ENCODE results near the gene TBL3. TPM values are rescaled to one million over a fixed set of nuclear protein-coding genes. Genes with fewer than 3 reads are reported as not detected.

Gene TBL3
- total RNA-seq, 1 donor from 2014 or later = 30.8 TPM

GRCh38 chr16:2029350-2029749 is 57.5 kb downstream of the TBL3 start:
- Mint-ChIP-seq H3K36me3 (ENCODE audit: insufficient read depth) (no peaks in the 10 kb centered on the region), H3K4me1 (ENCODE audit: low read depth) (peaks cover 1% of the 10 kb centered on the region), H3K27me3 (peaks cover 17% of the 10 kb centered on the region), H3K4me3 (ENCODE audit: low read depth) (no peak overlapping the region), H3K9me3 (ENCODE audit: low read depth) (no peaks in the 10 kb centered on the region), H3K27ac (no peak overlapping the region)
- TF ChIP-seq CTCF (IDR thresholded peaks at IDR 0.05; ENCODE audit: unreplicated experiment) = no peak
- DNase-seq (ENCODE audit: low spot score, unreplicated experiment) = no peak

GRCh38 chr16:2030036-2030435 is 58.2 kb downstream of the TBL3 start:
- peaks cover 1% of the 10 kb centered on the region for H3K4me1 Mint-ChIP-seq (ENCODE audit: low read depth)
- H3K9me3 Mint-ChIP-seq (ENCODE audit: low read depth) = no peaks in the 10 kb centered on the region
- no peak overlapping the region for H3K4me3 Mint-ChIP-seq (ENCODE audit: low read depth)
- no peak overlapping the region for H3K27ac Mint-ChIP-seq
- TF ChIP-seq CTCF (IDR thresholded peaks at IDR 0.05; ENCODE audit: unreplicated experiment) = no peak
- no peak for DNase-seq (ENCODE audit: low spot score, unreplicated experiment)
- H3K36me3 Mint-ChIP-seq (ENCODE audit: insufficient read depth) = no peaks in the 10 kb centered on the region
- peaks cover 15% of the 10 kb centered on the region for H3K27me3 Mint-ChIP-seq

- no peak for TF ChIP-seq CTCF (IDR thresholded peaks at IDR 0.05; ENCODE audit: unreplicated experiment)
- Mint-ChIP-seq H3K27ac (no peak overlapping the region), H3K36me3 (ENCODE audit: insufficient read depth) (no peaks in the 10 kb centered on the region), H3K27me3 (peaks cover 9% of the 10 kb centered on the region), H3K9me3 (ENCODE audit: low read depth) (no peaks in the 10 kb centered on the region), H3K4me1 (ENCODE audit: low read depth) (peaks cover 1% of the 10 kb centered on the region), H3K4me3 (ENCODE audit: low read depth) (no peak overlapping the region)
- DNase-seq (ENCODE audit: low spot score, unreplicated experiment) = no peak
Observed at GRCh38 chr16:2031081-2031577, 59.3 kb downstream of the TBL3 start.

Other genes with a start within 250 kb of the TBL3 start
- 34.4 and 35.3 TPM in 2 replicates for gene NME3, start 200.5 kb upstream of the TBL3 start, total RNA-seq
- gene EME2, start 199.2 kb upstream of the TBL3 start, total RNA-seq = 50.6 and 53.4 TPM in 2 replicates
- gene MRPS34, start 198.9 kb upstream of the TBL3 start, total RNA-seq = 77.2 and 84.6 TPM in 2 replicates
- 47.8 and 50.2 TPM in 2 replicates for gene SPSB3, start 189.5 kb upstream of the TBL3 start, total RNA-seq
- 59.9 and 65.4 TPM in 2 replicates for gene NUBP2, start 189.1 kb upstream of the TBL3 start, total RNA-seq
- gene IGFALS, start 178.3 kb upstream of the TBL3 start, total RNA-seq = 0.60 and 1.2 TPM in 2 replicates
- gene HAGH, start 145.2 kb upstream of the TBL3 start, total RNA-seq = 43.6 and 46.4 TPM in 2 replicates
- gene FAHD1, start 144.8 kb upstream of the TBL3 start, total RNA-seq = 26.3 and 27.9 TPM in 2 replicates
- gene MEIOB, start 99.9 kb upstream of the TBL3 start, total RNA-seq = not detected in 2 replicates
- gene HS3ST6, start 53.6 kb upstream of the TBL3 start, total RNA-seq = 0.46 TPM in 1 of 2 replicates, not detected in the other
- gene MSRB1, start 28.9 kb upstream of the TBL3 start, total RNA-seq = 28.5 and 28.9 TPM in 2 replicates
- gene RPL3L, start 17.4 kb upstream of the TBL3 start, total RNA-seq = not detected in 2 replicates
- gene NDUFB10, start 12.5 kb upstream of the TBL3 start, total RNA-seq = 96.9 and 105 TPM in 2 replicates
- gene RPS2, start 7.2 kb upstream of the TBL3 start, total RNA-seq = 2,309 and 2,385 TPM in 2 replicates
- not detected in 2 replicates for gene RNF151, start 5.2 kb upstream of the TBL3 start, total RNA-seq
- gene NOXO1, start 9.4 kb downstream of the TBL3 start, total RNA-seq = 0.93 and 1.5 TPM in 2 replicates
- 27.1 and 32.9 TPM in 2 replicates for gene GFER, start 12.1 kb downstream of the TBL3 start, total RNA-seq
- gene SYNGR3, start 17.9 kb downstream of the TBL3 start, total RNA-seq = 3.0 and 3.3 TPM in 2 replicates
- 41.5 and 43.6 TPM in 2 replicates for gene ZNF598, start 37.8 kb downstream of the TBL3 start, total RNA-seq
- 5.0 and 5.3 TPM in 2 replicates for gene NPW, start 47.7 kb downstream of the TBL3 start, total RNA-seq
- gene NHERF2, start 54.8 kb downstream of the TBL3 start, total RNA-seq = 8.4 and 10.3 TPM in 2 replicates
- gene NTHL1, start 75.8 kb downstream of the TBL3 start, total RNA-seq = 24.2 and 28.1 TPM in 2 replicates
- 241 and 253 TPM in 2 replicates for gene TSC2, start 75.9 kb downstream of the TBL3 start, total RNA-seq
- 96.2 and 97.8 TPM in 2 replicates for gene PKD1, start 163.8 kb downstream of the TBL3 start, total RNA-seq
- gene RAB26, start 176.6 kb downstream of the TBL3 start, total RNA-seq = 20.4 and 23.3 TPM in 2 replicates
- 79.6 and 85.2 TPM in 2 replicates for gene TRAF7, start 183.7 kb downstream of the TBL3 start, total RNA-seq
- gene CASKIN1, start 224.6 kb downstream of the TBL3 start, total RNA-seq = 12.7 and 13.1 TPM in 2 replicates
- gene MLST8, start 233.4 kb downstream of the TBL3 start, total RNA-seq = 51.5 TPM in 2 replicates
- 22.5 and 24.6 TPM in 2 replicates for gene BRICD5, start 238.8 kb downstream of the TBL3 start, total RNA-seq
- gene PGP, start 242.8 kb downstream of the TBL3 start, total RNA-seq = 28.5 and 30.6 TPM in 2 replicates

All from progenitor cell of endocrine pancreas (in vitro differentiated cells).